Keratinocyte (primary cell): ENCODE data around the gene ADAMTS16. TPM values are rescaled to one million over a fixed set of nuclear protein-coding genes. Genes with fewer than 3 reads are reported as not detected.

Experiments
- DNase-seq: peaks from one replicate; pipeline ENCODE4 v3.0.0-alpha.2; 2011; ENCODE audit warnings: low read depth, missing footprints, low spot score
- FAIRE-seq: peaks from 2 replicates; lab custom pipeline; 2011; peaks lifted over from hg19 to GRCh38; lab: Jason Lieb, UNC
- H2AFZ ChIP-seq: 2 replicates; pipeline ENCODE4 v1.6.0; 2012; ENCODE audit warnings: low read length, control low read depth, inconsistent platforms; ENCODE audit not compliant: control insufficient read depth
- H3K27ac ChIP-seq: 2 replicates; pipeline ENCODE4 v1.5.1; 2011; ENCODE audit warnings: low read length; ENCODE audit not compliant: control insufficient read depth, insufficient read depth
- H3K27me3 ChIP-seq: 3 replicates; pipeline ENCODE4 v1.6.0; 2011; ENCODE audit warnings: low read length; ENCODE audit not compliant: control insufficient read depth, insufficient read depth; ENCODE audit errors: extremely low read depth
- H3K36me3 ChIP-seq, 2 experiments: 2 replicates in 1 of 2; 3 replicates in 1 of 2; pipeline ENCODE4 v1.5.1; 2011; ENCODE audit warnings: low read length in 2 of 2, mild to moderate bottlenecking in 1 of 2; ENCODE audit not compliant: control insufficient read depth in 2 of 2, insufficient read depth in 2 of 2; ENCODE audit errors: extremely low read depth in 1 of 2
- H3K4me1 ChIP-seq: 3 replicates; pipeline ENCODE4 v1.5.1; 2011; ENCODE audit warnings: low read length; ENCODE audit not compliant: control insufficient read depth, insufficient read depth; ENCODE audit errors: extremely low read depth
- H3K4me2 ChIP-seq: 3 replicates; pipeline ENCODE4 v1.6.0; 2011; ENCODE audit warnings: low read depth, low read length; ENCODE audit not compliant: control insufficient read depth, insufficient read depth; ENCODE audit errors: extremely low read depth
- H3K4me3 ChIP-seq, 3 experiments: fragments of 200-600 bp in 1 of 3; sonication (generic) in 1 of 3; 2 replicates in 2 of 3; 3 replicates in 1 of 3; pipeline ENCODE4 v1.5.1; 2011 to 2016; ENCODE audit warnings: low read length in 3 of 3, mild to moderate bottlenecking in 3 of 3, control low read depth in 2 of 3, inconsistent platforms in 1 of 3, low read depth in 1 of 3, mixed read lengths in 1 of 3, mixed run types in 1 of 3, moderate library complexity in 1 of 3; ENCODE audit not compliant: control insufficient read depth in 2 of 3, insufficient read depth in 2 of 3; ENCODE audit errors: extremely low read depth in 1 of 3
- H3K79me2 ChIP-seq: 2 replicates; pipeline ENCODE4 v1.6.0; 2012; ENCODE audit warnings: low read length; ENCODE audit not compliant: control insufficient read depth, insufficient read depth
- H3K9ac ChIP-seq: 3 replicates; pipeline ENCODE4 v1.6.0; 2011; ENCODE audit warnings: low read length; ENCODE audit not compliant: control insufficient read depth, insufficient read depth; ENCODE audit errors: extremely low read depth
- H3K9me1 ChIP-seq: 3 replicates; pipeline ENCODE4 v1.6.0; 2011; ENCODE audit warnings: low read length; ENCODE audit not compliant: control insufficient read depth, insufficient read depth; ENCODE audit errors: extremely low read depth
- H3K9me3 ChIP-seq: 2 replicates; pipeline ENCODE4 v1.5.1; 2012; ENCODE audit warnings: low read depth, low read length; ENCODE audit not compliant: control insufficient read depth
- H4K20me1 ChIP-seq: 3 replicates; pipeline ENCODE4 v1.6.0; 2011; ENCODE audit warnings: low read length; ENCODE audit not compliant: control insufficient read depth, insufficient read depth; ENCODE audit errors: extremely low read depth
- EZH2 ChIP-seq: IDR thresholded peaks from one replicate; pipeline ENCODE4 v1.6.1; 2012; ENCODE audit warnings: inconsistent platforms, mild to moderate bottlenecking, low read length, moderate library complexity
- dilution Hi-C: fragments of 300-500 bp; cut with MboI; formaldehyde crosslinking; loops from one replicate; pipeline ENCODE4 v1.7.0; 2020; ENCODE audit warnings: low sequenced_read_pairs; ENCODE audit not compliant: extremely low pct_ligation_motif_present
- polyA plus RNA-seq, 5 experiments: library from polyadenylated mRNA; depleted of rRNA in 3 of 5; stranded (reverse) in 3 of 5; stranded (forward) in 1 of 5; unstranded in 1 of 5; fragments of >200 nt; gene quantifications; 1 replicate in 1 of 5; 2 replicates in 3 of 5; 3 replicates in 1 of 5; pipeline versions ENCODE4 v1.2.1 to v1.2.3, GENCODE V29; 2011 to 2012; ENCODE audit warnings: missing spikeins in 2 of 5, low read depth in 1 of 5, low replicate concordance in 1 of 5
- TF ChIP-seq, protein P1 (sequence below), 3 experiments: IDR thresholded peaks in 1 of 3; conservative IDR thresholded peaks in 1 of 3; optimal IDR thresholded peaks in 1 of 3; 2 replicates in 2 of 3; 3 replicates in 1 of 3; pipeline versions ENCODE3 to v1.5.1; 2011; ENCODE audit warnings: low read length in 3 of 3, mild to moderate bottlenecking in 3 of 3, moderate library complexity in 2 of 3, control low read depth in 1 of 3, inconsistent platforms in 1 of 3; ENCODE audit not compliant: insufficient read depth in 2 of 3; ENCODE audit errors: extremely low read depth in 1 of 3

ADAMTS16 gene
- polyA plus RNA-seq, 1 donor (not counting 4 experiments of a cell fraction or from before 2014, with no cell fraction given): not detected

GRCh38 chr5:5360941-5361520 lies 220.9 kb downstream of the ADAMTS16 start:
- no peaks in the 10 kb centered on the region for H4K20me1 ChIP-seq
- TF ChIP-seq, protein P1, sequence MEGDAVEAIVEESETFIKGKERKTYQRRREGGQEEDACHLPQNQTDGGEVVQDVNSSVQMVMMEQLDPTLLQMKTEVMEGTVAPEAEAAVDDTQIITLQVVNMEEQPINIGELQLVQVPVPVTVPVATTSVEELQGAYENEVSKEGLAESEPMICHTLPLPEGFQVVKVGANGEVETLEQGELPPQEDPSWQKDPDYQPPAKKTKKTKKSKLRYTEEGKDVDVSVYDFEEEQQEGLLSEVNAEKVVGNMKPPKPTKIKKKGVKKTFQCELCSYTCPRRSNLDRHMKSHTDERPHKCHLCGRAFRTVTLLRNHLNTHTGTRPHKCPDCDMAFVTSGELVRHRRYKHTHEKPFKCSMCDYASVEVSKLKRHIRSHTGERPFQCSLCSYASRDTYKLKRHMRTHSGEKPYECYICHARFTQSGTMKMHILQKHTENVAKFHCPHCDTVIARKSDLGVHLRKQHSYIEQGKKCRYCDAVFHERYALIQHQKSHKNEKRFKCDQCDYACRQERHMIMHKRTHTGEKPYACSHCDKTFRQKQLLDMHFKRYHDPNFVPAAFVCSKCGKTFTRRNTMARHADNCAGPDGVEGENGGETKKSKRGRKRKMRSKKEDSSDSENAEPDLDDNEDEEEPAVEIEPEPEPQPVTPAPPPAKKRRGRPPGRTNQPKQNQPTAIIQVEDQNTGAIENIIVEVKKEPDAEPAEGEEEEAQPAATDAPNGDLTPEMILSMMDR (optimal IDR thresholded peaks at IDR 0.05 in 1 of 3, IDR thresholded peaks at IDR 0.05 in 1 of 3, conservative IDR thresholded peaks at IDR 0.05 in 1 of 3; ENCODE audit: extremely low read depth in 1 of 3, insufficient read depth in 2 of 3, low read length in 3 of 3): no peak
- TF ChIP-seq EZH2: no peak
- dilution Hi-C loops: no loop called here
- no peaks in the 10 kb centered on the region for H3K36me3 ChIP-seq
- no peaks in the 10 kb centered on the region for H3K9me1 ChIP-seq
- FAIRE-seq: no peak
- no peak overlapping the region for H3K27ac ChIP-seq
- no peak overlapping the region for H3K4me3 ChIP-seq
- no peaks in the 10 kb centered on the region for H3K4me1 ChIP-seq
- no peaks in the 10 kb centered on the region for H3K79me2 ChIP-seq
- H3K9me3 ChIP-seq: no peaks in the 10 kb centered on the region
- H2AFZ ChIP-seq: no peak overlapping the region
- H3K27me3 ChIP-seq: peaks cover 7% of the 10 kb centered on the region
- no peak overlapping the region for H3K4me2 ChIP-seq
- no peak overlapping the region for H3K9ac ChIP-seq
- DNase-seq: no peak

- no peak overlapping the region for H2AFZ ChIP-seq
- TF ChIP-seq EZH2: no peak
- TF ChIP-seq, protein P1 (optimal IDR thresholded peaks at IDR 0.05 in 1 of 3, IDR thresholded peaks at IDR 0.05 in 1 of 3, conservative IDR thresholded peaks at IDR 0.05 in 1 of 3; ENCODE audit: extremely low read depth in 1 of 3, insufficient read depth in 2 of 3, low read length in 3 of 3): no peak
- H3K9me1 ChIP-seq: no peaks in the 10 kb centered on the region
- no peaks in the 10 kb centered on the region for H3K36me3 ChIP-seq
- H3K4me1 ChIP-seq: no peaks in the 10 kb centered on the region
- H3K79me2 ChIP-seq: no peaks in the 10 kb centered on the region
- dilution Hi-C loops: no loop called here
- peaks cover 7% of the 10 kb centered on the region for H3K27me3 ChIP-seq
- DNase-seq (no peak), FAIRE-seq (no peak)
- H3K9ac ChIP-seq: no peak overlapping the region
- H3K27ac ChIP-seq: no peak overlapping the region
- H4K20me1 ChIP-seq: no peaks in the 10 kb centered on the region
- no peak overlapping the region for H3K4me2 ChIP-seq
- no peak overlapping the region for H3K4me3 ChIP-seq
- no peaks in the 10 kb centered on the region for H3K9me3 ChIP-seq
Measured at GRCh38 chr5:5363045-5363444, 222.9 kb downstream of the ADAMTS16 start.
